Right lobe of liver (tissue), 4 donors: Measurements from ENCODE around the gene ANKRD13B.

Experiments used
- CTCF ChIP-seq, 4 donors: fragments of 200-600 bp in 3 of 4; fragments of 450-650 bp in 1 of 4; IDR thresholded peaks; one replicate each; pipeline versions ENCODE4 v1.5.1 to v1.8.0; 2016 to 2022; ENCODE audit warnings: antibody characterized with exemption in 4 of 4, mild to moderate bottlenecking in 2 of 4
- POLR2A ChIP-seq: fragments of 450-650 bp; IDR thresholded peaks from one replicate; pipeline ENCODE4 v1.6.1; 2017; ENCODE audit warnings: antibody characterized with exemption, mild to moderate bottlenecking
- donor health status: DM: no; HTN: no; CAD: no.
- donor health status: DM: no; HTN: no; CAD: no.
- donor health status: DM: no; HTN: yes; CAD: no.

GRCh38 chr17:29591737-29592608 lies 959 bp upstream of the ANKRD13B start:
- TF ChIP-seq CTCF (IDR thresholded peaks at IDR 0.05) (peak; percentile 88 to 94 (median 92)), POLR2A (no peak)
